Activated CD8-positive, alpha-beta memory T cell treated with anti-CD3 and anti-CD28 coated beads for 4 hours (primary cell): ENCODE results near the gene VPS41.
"Not testable (repeated sequence)": the region's sequence is repeated elsewhere in the genome, so short reads cannot be mapped to it uniquely, and the experiment has no call there.

ENCODE experiments used
- DNase-seq, 2 donors: peaks; one replicate each; pipeline ENCODE4 v3.0.0-alpha.2; 2020; ENCODE audit warnings: low read depth in 2 of 2

Gene VPS41

GRCh38 chr7:38854947-38855346 is 54.0 kb downstream of the VPS41 start:
- not testable (repeated sequence) for DNase-seq

GRCh38 chr7:38851321-38851720 is 57.7 kb downstream of the VPS41 start:
- DNase-seq: no peak

GRCh38 chr7:38846280-38846679 is 62.7 kb downstream of the VPS41 start:
- no peak for DNase-seq

- no peak for DNase-seq
Measured at GRCh38 chr7:38844952-38845563, 63.9 kb downstream of the VPS41 start.

- DNase-seq: no peak
Measured at GRCh38 chr7:38842746-38843145, 66.2 kb downstream of the VPS41 start.

GRCh38 chr7:38840736-38841460 is 68.1 kb downstream of the VPS41 start:
- DNase-seq: no peak

- DNase-seq: no peak
Measured at GRCh38 chr7:38839851-38840250, 69.1 kb downstream of the VPS41 start.

GRCh38 chr7:38838725-38839385 is 70.1 kb downstream of the VPS41 start:
- no peak for DNase-seq

GRCh38 chr7:38834357-38834756 is 74.6 kb downstream of the VPS41 start:
- no peak for DNase-seq

GRCh38 chr7:38833329-38833728 is 75.7 kb downstream of the VPS41 start:
- no peak for DNase-seq

GRCh38 chr7:38831259-38831996 is 77.6 kb downstream of the VPS41 start:
- DNase-seq: no peak

GRCh38 chr7:38830826-38831225 is 78.2 kb downstream of the VPS41 start:
- no peak for DNase-seq

- no peak for DNase-seq
Measured at GRCh38 chr7:38829488-38830165, 79.4 kb downstream of the VPS41 start.

GRCh38 chr7:38828026-38828425 is 81.0 kb downstream of the VPS41 start:
- no peak for DNase-seq

GRCh38 chr7:38825721-38826440 is 83.1 kb downstream of the VPS41 start:
- DNase-seq: no peak

- no peak for DNase-seq
Measured at GRCh38 chr7:38824948-38825347, 84.0 kb downstream of the VPS41 start.

GRCh38 chr7:38822549-38822948 is 86.4 kb downstream of the VPS41 start:
- no peak for DNase-seq

- no peak for DNase-seq
Measured at GRCh38 chr7:38820571-38820970, 88.4 kb downstream of the VPS41 start.

GRCh38 chr7:38819463-38819862 is 89.5 kb downstream of the VPS41 start:
- no peak for DNase-seq

GRCh38 chr7:38817526-38817925 is 91.5 kb downstream of the VPS41 start:
- DNase-seq: no peak

- no peak for DNase-seq
Measured at GRCh38 chr7:38813768-38814167, 95.2 kb downstream of the VPS41 start.
